GM21528 (cell line): ENCODE measurements around the gene ZDHHC20.

Source experiments
- ATAC-seq: cut with Tn5 transposase; IDR thresholded peaks from one replicate; pipeline ENCODE4 v1.9.1; 2021; ENCODE audit warnings: mild to moderate bottlenecking, moderate library complexity; ENCODE audit not compliant: unreplicated experiment, low FRiP score

Gene ZDHHC20

GRCh38 chr13:21364916-21365315, 94.2 kb downstream of the ZDHHC20 start:
- ATAC-seq: no peak

DNA sequence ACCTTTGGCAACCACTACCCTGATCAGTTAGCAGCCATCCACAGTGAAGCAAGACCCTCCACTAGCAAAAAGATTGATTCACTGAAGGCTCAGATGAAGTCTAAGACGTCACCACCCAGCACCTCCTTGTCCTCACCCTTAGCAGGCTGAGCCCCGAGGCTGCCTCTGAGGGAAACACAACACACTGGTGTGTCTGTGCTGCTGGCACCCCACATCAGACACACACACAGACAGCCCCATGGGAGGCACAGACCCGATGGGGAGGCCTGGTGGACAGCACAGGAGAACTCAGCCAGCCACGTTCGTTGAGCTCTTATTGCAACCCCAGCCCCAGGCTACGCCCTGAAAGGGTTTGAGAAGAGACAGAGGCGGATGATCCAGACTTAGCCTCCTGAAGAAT, 94.7 kb downstream of the ZDHHC20 start:
- no peak for ATAC-seq

DNA sequence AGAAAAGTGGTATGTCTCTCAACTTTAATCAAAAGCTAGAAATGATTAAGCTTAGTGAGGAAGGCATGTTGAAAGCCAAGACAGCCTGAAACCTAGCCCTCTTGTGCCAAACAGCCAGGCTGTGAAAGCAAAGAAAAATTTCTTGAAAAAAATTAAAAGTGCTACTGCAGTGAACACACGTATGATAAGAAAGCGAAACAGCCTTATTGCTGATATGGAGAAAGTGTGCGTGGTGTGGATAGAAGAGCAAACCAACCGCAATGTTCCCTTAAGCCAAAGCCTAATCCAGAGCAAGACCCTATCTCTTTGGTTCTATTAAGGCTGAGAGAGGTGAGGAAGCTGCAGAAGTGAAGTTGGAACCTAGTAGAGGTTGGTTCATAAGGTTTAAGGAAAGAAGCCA, 96.4 kb downstream of the ZDHHC20 start:
- no peak for ATAC-seq

GRCh38 chr13:21361706-21362105, 97.4 kb downstream of the ZDHHC20 start:
- no peak for ATAC-seq

DNA sequence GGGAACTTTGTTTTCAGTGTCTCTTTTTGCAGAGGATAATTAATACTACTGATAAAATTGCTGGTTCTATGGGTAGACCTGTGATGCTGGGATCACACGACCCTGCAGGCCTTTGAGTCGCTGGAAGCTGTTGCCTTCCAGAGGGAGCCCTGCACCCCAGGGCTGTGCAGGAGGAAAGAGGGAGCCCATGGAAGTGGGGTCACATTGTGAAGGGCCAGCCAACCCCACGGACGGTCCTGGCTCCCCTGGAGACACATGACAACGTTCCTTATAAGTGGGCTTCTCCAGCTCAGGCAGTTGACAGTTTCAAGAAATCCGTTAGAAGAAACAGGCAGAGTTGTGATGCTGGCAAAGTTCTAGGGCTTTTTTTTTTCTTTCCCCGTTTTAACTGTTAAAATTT, 98.0 kb downstream of the ZDHHC20 start:
- no peak for ATAC-seq

GRCh38 chr13:21360463-21360862, 98.6 kb downstream of the ZDHHC20 start:
- no peak for ATAC-seq

DNA sequence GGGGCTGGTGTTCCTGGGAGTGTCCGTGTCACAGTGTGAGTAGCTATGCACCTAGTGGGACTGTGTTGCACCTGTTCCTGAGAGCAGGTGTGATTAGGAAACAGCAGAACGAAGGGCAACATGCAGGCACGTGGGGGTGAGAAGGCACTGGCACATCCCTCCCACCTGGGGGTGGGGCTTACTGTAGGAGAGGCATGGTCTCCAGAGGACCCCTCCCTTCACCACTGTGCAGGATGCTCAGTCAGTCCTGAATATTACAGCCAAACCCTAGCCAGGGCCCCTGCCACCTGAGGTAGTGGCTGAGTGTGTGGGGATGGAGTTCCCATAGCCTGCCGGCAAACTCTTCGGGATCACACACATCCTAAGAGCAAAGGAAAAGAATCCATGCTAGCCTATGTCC, 99.2 kb downstream of the ZDHHC20 start:
- ATAC-seq: no peak

- no peak for ATAC-seq
These were observed 103.8 kb downstream of the ZDHHC20 start for GRCh38 chr13:21355304-21355703.

DNA sequence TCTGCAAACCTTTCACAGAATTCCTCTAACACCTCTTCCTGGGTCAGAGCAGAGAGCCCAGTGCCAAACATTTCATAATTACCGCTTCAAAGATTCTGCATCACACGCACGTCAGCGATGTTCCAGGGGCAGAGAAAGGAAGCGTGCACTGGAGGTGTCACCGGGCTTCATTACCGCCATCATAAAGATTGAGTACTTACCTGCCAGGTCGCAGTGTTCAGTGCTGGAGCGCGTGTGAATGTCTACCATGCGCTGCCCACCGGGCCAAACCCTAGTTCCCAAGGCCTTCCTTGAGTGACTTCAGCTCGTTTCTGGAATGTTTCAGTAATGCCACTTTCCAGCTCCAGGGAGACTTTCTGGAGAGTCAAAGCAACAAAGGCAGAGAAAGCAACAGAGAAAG, 104.4 kb downstream of the ZDHHC20 start:
- no peak for ATAC-seq

- ATAC-seq: no peak
These were observed 110.5 kb downstream of the ZDHHC20 start for GRCh38 chr13:21348488-21349120.

DNA sequence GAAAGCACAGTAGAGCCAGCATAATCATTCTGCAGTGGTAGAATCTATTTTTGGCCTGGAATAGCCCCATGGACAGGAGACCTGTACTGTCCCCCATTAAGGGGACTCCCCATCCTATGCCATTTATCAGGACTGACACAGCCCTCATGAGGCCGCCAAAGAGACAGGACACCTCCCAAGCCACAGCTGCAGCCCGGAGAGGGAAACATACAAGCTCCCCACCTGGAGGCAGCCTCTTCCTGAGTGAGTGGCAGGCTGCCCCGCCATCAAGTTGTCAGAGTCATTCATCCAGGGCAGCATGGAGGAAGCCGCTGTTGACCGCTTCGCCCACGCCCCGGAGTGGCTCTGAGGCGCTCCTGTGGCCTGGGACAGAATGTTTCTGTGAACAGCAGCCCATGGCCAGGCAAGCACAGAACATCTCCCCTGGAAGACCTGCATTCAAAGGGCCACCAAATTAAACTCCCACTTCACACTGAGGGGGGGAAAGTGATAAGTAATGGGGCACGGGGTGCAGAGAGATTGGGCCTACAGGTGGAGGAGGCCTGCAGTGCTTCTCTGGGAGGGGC, 111.3 kb downstream of the ZDHHC20 start:
- no peak for ATAC-seq

- peak; percentile 58 for ATAC-seq
These were observed 114.4 kb downstream of the ZDHHC20 start for GRCh38 chr13:21344662-21345176.

DNA sequence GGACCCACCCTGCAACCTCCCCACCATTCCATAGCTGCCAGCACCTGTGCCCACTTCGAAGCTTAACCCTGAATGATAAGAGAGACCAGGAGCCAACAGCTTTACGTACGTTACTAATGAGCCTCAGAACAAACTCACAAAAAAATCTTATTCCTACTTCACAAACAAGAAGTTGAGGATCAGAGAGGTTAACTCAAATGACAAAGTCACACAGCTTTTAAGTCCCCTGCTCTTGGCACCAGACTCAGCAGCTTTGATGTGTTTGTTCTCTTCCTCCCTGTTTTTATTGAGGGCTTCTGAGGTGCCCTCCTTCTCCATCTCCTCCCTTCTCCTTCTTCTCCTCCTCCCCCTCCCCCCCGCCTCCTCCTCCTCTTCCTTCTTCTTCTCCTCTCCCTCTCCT, 115.4 kb downstream of the ZDHHC20 start:
- no peak for ATAC-seq

DNA sequence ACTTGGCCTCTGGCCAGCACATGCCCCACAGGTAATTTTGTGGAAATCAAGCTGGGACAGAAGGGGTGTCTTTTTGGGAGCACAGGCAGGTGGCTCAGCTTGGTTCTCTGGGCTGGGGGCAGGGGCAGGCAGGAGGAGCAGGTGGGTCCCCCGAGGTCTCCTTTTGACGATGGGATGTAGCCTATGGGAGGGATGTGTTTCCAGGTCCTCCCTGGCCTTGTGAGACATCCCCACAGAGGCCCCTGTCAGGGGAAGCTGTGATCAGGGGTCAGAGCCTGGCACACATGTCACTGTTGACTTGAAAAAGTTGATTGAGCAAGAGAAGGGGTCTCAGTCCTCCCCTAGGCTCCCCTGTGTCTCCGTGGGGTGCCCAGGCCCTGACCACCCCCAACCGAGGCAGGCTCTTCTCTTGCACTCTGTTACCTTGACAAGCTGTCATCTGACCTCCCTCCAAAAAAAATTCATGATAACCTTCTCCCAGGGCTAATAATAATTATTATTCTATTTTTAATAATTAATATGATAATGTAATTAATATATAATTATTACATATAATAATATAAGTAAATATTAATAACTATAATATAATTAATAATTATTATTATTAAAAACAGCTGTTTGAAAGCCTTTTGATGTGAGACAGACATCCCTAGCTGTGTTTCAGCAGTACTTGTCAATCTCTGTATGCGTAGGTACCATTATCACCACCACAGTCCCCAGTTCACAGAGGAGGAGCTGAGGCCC, 116.2 kb downstream of the ZDHHC20 start:
- ATAC-seq: no peak

- ATAC-seq: no peak
These were observed 117.3 kb downstream of the ZDHHC20 start for GRCh38 chr13:21341637-21342422.

DNA sequence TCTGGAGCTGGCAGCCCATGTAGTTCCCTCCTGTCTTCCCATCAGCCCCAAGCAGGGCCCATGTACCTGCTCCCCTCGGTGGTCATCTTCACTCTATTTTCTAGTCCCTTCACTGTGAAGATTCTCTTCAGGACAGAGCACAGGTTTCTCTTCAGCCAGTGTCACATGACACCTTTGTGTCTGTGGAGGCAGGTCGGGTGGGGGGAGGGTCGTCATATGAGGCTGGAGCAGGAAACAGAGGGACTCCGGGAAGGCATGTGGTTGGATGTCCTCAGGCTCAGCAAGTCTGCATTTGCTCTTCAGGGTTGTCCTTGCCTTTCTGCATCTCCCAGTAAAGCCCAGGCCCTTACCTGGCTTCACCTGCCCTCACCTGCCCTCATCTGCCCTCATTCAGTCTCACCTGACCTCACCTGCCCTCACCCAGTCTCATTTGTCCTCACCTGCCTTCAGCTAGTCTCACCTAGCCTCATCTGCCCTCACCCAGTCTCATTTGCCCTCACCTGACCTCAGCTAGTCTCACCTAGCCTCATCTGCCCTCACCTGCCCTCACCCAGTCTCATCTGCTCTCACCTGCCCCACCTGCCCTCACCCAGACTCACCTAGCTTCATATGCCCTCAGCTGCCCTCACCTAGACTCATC, 120.3 kb downstream of the ZDHHC20 start:
- no peak for ATAC-seq

- no peak for ATAC-seq
These were observed 120.9 kb downstream of the ZDHHC20 start for GRCh38 chr13:21338156-21338555.

DNA sequence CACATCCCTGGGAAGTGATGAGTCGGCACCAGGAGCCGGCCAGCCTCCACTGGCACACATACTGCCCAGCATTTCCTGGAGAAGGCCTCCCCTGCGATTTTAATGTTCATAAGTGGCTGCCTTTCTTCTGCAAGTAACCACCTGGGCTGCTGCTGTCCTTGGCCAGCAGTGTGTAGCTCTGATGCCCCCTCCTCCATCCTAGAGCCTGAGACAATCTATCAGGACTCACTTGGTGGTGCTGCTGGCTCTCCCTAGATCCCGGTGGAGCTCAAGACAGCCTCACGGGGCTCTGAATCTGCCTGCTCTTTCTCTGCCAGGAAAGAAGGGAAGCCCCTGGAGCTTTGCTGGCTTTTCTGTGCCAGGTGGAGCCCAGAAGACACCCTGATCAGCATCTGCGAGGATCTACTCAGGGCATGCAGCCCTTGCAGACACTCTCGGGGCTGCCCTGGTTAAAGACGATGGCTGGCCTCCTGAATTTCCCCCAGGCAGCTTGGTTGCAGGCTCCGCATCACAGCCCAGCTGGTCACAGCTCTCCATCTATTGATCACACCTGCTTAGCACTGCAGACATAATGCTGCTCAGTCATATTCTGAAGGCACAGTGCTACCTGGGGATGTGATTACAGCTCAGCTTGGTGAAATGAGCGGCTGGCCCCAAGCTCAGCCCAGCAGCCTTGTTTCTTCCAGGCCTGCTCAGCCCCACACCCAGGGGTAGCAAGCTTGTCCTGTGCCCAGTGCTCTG, 122.3 kb downstream of the ZDHHC20 start:
- ATAC-seq: no peak

DNA sequence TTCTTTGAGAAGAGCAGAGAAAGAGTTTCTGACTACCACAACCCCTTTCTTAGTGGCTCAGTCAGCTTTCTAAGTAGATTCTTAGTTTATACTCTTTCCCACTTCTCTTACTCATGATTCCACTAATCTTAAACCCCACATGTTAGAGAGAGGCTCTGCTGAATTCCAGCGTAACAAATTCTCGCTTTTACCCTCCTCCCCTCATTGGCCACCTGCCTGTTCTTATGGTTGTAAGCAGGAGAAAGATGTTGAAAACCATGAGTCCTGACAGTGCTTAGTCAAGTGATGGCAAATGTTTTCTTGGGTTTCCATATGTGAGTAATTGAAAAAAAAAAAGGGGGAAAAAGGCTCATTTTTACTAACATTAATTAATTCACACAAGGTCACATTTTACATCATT, 125.9 kb downstream of the ZDHHC20 start:
- no peak for ATAC-seq
